ENCODE measurements around the gene ZDHHC8.

ZDHHC8 gene

GRCh38 chr22:20140521-20140964 lies 8.9 kb downstream of the ZDHHC8 start:
- no peak overlapping the region for H3K9ac ChIP-seq (ENCODE audit: low read depth, low read length)
- no peak overlapping the region for H3K4me2 ChIP-seq (ENCODE audit: insufficient read depth, low read length)
- ATAC-seq (ENCODE audit: insufficient read depth, low read depth): no peak
- no peaks in the 10 kb centered on the region for H3K4me1 ChIP-seq (ENCODE audit: insufficient read depth, low read length)
- no peak for DNase-seq
- H3K9me3 ChIP-seq (ENCODE audit: insufficient read depth, low read length, severe bottlenecking): no peaks in the 10 kb centered on the region
- peaks cover 34% of the 10 kb centered on the region for H3K36me3 ChIP-seq (ENCODE audit: insufficient read depth, low read length)
- H3K4me3 ChIP-seq (ENCODE audit: low read depth in 1 of 2, low read length in 2 of 2): no peak overlapping the region
- H3K79me2 ChIP-seq (ENCODE audit: insufficient read depth, low read length): peaks cover 22% of the 10 kb centered on the region
- H2AFZ ChIP-seq (ENCODE audit: low read depth, low read length): no peak overlapping the region
- H3K27me3 ChIP-seq (ENCODE audit: insufficient read depth, low read length, poor library complexity): no peaks in the 10 kb centered on the region
- no peak overlapping the region for H3K27ac ChIP-seq (ENCODE audit: low read length)
- peaks cover 37% of the 10 kb centered on the region for H4K20me1 ChIP-seq (ENCODE audit: insufficient read depth, low read length)
- no peak for TF ChIP-seq CTCF (IDR thresholded peaks at IDR 0.05; ENCODE audit: borderline replicate concordance, extremely low read depth, low read length, poor library complexity, severe bottlenecking)
- TF ChIP-seq EZH2 (IDR thresholded peaks at IDR 0.05; ENCODE audit: borderline replicate concordance, low read depth, low read length, severe bottlenecking): no peak

DNA sequence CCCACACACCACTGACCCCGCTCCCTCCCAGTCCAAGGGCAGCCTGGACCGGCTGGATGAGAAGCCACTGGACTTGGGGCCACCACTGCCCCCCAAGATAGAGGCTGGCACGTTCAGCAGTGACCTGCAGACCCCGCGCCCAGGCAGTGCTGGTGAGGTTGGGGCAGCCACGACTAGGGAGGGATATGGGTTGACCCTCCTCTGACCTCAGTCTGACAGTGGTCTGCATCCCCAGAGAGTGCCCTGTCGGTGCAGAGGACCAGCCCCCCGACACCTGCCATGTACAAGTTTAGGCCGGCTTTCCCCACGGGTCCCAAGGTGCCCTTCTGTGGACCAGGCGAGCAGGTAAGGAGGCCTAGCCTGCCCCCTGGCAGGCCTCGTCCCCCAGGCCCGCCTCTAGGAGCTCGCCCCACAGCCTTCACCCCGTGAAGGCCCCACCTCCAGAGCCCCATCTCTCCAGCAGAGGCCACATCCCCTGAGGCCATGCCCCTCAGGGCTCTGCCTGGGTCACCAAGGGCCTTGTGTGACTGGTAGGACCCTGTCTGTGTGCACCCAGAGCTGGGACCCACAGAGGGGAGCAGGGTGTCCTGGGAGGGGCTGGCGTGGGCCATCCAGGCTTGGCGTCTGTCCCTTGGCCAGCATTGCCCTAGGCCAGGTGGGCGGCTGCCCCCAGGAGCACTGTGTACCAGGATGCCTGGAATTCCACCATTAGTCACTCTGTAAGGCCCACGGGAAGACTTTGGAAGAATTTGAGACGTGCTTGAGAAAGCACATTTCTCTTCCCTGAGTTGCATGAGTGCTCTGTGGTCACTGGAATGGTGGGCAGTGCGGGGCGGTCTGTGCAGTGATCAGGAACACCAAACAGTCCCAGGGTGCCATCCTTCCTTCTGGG lies 9.8 kb downstream of the ZDHHC8 start:
- no peaks in the 10 kb centered on the region for H3K4me1 ChIP-seq (ENCODE audit: insufficient read depth, low read length)

GRCh38 chr22:20142711-20143621 lies 11.4 kb downstream of the ZDHHC8 start:
- Histone ChIP-seq H3K4me1 (ENCODE audit: insufficient read depth, low read length) (no peaks in the 10 kb centered on the region), H3K4me3 (ENCODE audit: low read depth in 1 of 2, low read length in 2 of 2) (no peak overlapping the region), H3K79me2 (ENCODE audit: insufficient read depth, low read length) (peaks cover 7% of the 10 kb centered on the region; the same call in 1 of the 2 replicates), H2AFZ (ENCODE audit: low read depth, low read length) (no peak overlapping the region), H3K4me2 (ENCODE audit: insufficient read depth, low read length) (no peak overlapping the region), H4K20me1 (ENCODE audit: insufficient read depth, low read length) (peaks cover 17% of the 10 kb centered on the region), H3K27me3 (ENCODE audit: insufficient read depth, low read length, poor library complexity) (no peaks in the 10 kb centered on the region), H3K36me3 (ENCODE audit: insufficient read depth, low read length) (peaks cover 34% of the 10 kb centered on the region), H3K9me3 (ENCODE audit: insufficient read depth, low read length, severe bottlenecking) (no peaks in the 10 kb centered on the region), H3K9ac (ENCODE audit: low read depth, low read length) (no peak overlapping the region), H3K27ac (ENCODE audit: low read length) (no peak overlapping the region)
- DNase-seq (no peak), ATAC-seq (ENCODE audit: insufficient read depth, low read depth) (no peak)
- TF ChIP-seq CTCF (IDR thresholded peaks at IDR 0.05; ENCODE audit: borderline replicate concordance, extremely low read depth, low read length, poor library complexity, severe bottlenecking) (no peak), EZH2 (IDR thresholded peaks at IDR 0.05; ENCODE audit: borderline replicate concordance, low read depth, low read length, severe bottlenecking) (no peak)

More for the DNA sequence above, 9.8 kb downstream of the ZDHHC8 start:
- TF ChIP-seq EZH2 (IDR thresholded peaks at IDR 0.05; ENCODE audit: borderline replicate concordance, low read depth, low read length, severe bottlenecking) (no peak), CTCF (IDR thresholded peaks at IDR 0.05; ENCODE audit: borderline replicate concordance, extremely low read depth, low read length, poor library complexity, severe bottlenecking) (no peak)
- H3K79me2 ChIP-seq (ENCODE audit: insufficient read depth, low read length): peaks cover 13% of the 10 kb centered on the region
- no peak for DNase-seq
- no peak overlapping the region for H3K27ac ChIP-seq (ENCODE audit: low read length)
- H3K4me3 ChIP-seq (ENCODE audit: low read depth in 1 of 2, low read length in 2 of 2): no peak overlapping the region
- peaks cover 32% of the 10 kb centered on the region for H4K20me1 ChIP-seq (ENCODE audit: insufficient read depth, low read length)
- peaks cover 34% of the 10 kb centered on the region for H3K36me3 ChIP-seq (ENCODE audit: insufficient read depth, low read length)
- no peak for ATAC-seq (ENCODE audit: insufficient read depth, low read depth)
- no peak overlapping the region for H2AFZ ChIP-seq (ENCODE audit: low read depth, low read length)
- H3K9me3 ChIP-seq (ENCODE audit: insufficient read depth, low read length, severe bottlenecking): no peaks in the 10 kb centered on the region
- no peak overlapping the region for H3K9ac ChIP-seq (ENCODE audit: low read depth, low read length)
- no peaks in the 10 kb centered on the region for H3K27me3 ChIP-seq (ENCODE audit: insufficient read depth, low read length, poor library complexity)
- H3K4me2 ChIP-seq (ENCODE audit: insufficient read depth, low read length): no peak overlapping the region
